Panc1 (cell line): ENCODE measurements around the gene CDK12. TPM values are rescaled to one million over a fixed set of nuclear protein-coding genes. Genes with fewer than 3 reads are reported as not detected.

Experiments
- ATAC-seq: fragments of 200-7000 bp; cut with Tn5 transposase; 2 replicates; pipeline ENCODE4 v1.9.1; 2020; ENCODE audit warnings: mild to moderate bottlenecking, moderate library complexity
- BruUV-seq: library from RNA; stranded (reverse); fragments of 400-500 nt; replicated peaks from 2 replicates; lab custom pipeline; 2021; lab: Mats Ljungman, UMichigan
- CTCF ChIA-PET: fragments of 300-600 bp; sonication (Branson Sonifier 250); formaldehyde crosslinking; loops from one replicate; lab custom pipeline; 2022; ENCODE audit warnings: antibody characterized with exemption; lab: Charles Lee
- POLR2A ChIA-PET: fragments of 300-600 bp; sonication (Branson Sonifier 250); formaldehyde crosslinking; loops from one replicate; lab custom pipeline; 2022; ENCODE audit warnings: antibody characterized with exemption; lab: Charles Lee
- DNase-seq: peaks from one replicate; pipeline ENCODE4 v3.0.0-alpha.2; 2010; ENCODE audit warnings: low read depth, low spot score
- H3K27ac ChIP-seq: 2 replicates; pipeline ENCODE4 v1.5.1; 2011; ENCODE audit warnings: mild to moderate bottlenecking, low read length, inconsistent platforms
- H3K27me3 ChIP-seq: fragments of 200-500 bp; sonication (Bioruptor generic); 2 replicates; pipeline ENCODE4 v1.6.0; 2014; ENCODE audit warnings: low read length, inconsistent platforms; ENCODE audit not compliant: control insufficient read depth, insufficient read depth
- H3K36me3 ChIP-seq: fragments of 200-500 bp; sonication (Bioruptor generic); 2 replicates; pipeline ENCODE4 v1.5.1; 2014; ENCODE audit warnings: inconsistent platforms, mild to moderate bottlenecking, low read length, moderate library complexity; ENCODE audit not compliant: control insufficient read depth, insufficient read depth
- H3K4me1 ChIP-seq: 2 replicates; pipeline ENCODE4 v1.5.1; 2011; ENCODE audit warnings: inconsistent platforms, mild to moderate bottlenecking, low read length, moderate library complexity; ENCODE audit not compliant: control insufficient read depth, insufficient read depth
- H3K4me3 ChIP-seq, 2 experiments: 2 replicates each; pipeline ENCODE4 v1.5.1; 2011 to 2012; ENCODE audit warnings: low read depth in 2 of 2, low read length in 2 of 2, mild to moderate bottlenecking in 2 of 2, inconsistent platforms in 1 of 2, moderate library complexity in 1 of 2
- H3K9me3 ChIP-seq: fragments of 200-500 bp; sonication (Bioruptor generic); 2 replicates; pipeline ENCODE4 v1.5.1; 2014; ENCODE audit warnings: low read depth, mild to moderate bottlenecking, inconsistent platforms, low read length, moderate library complexity; ENCODE audit not compliant: control insufficient read depth, insufficient read depth
- POLR2AphosphoS5 ChIP-seq: IDR thresholded peaks from 2 replicates; pipeline ENCODE4 v1.6.1; 2012; ENCODE audit warnings: mild to moderate bottlenecking, low read depth, low read length, moderate library complexity
- REST ChIP-seq, 2 experiments: IDR thresholded peaks; 2 replicates each; pipeline ENCODE4 v1.6.1; 2011 to 2012; ENCODE audit warnings: low read depth in 2 of 2, control low read depth in 1 of 2, low read length in 1 of 2, mild to moderate bottlenecking in 1 of 2, moderate library complexity in 1 of 2; ENCODE audit not compliant: insufficient read depth in 1 of 2
- SIN3A ChIP-seq: IDR thresholded peaks from 2 replicates; pipeline ENCODE4 v1.6.1; 2012; ENCODE audit warnings: low read depth, mild to moderate bottlenecking, low read length, moderate library complexity, borderline replicate concordance; ENCODE audit not compliant: insufficient read depth
- TCF7L2 ChIP-seq: IDR thresholded peaks from 2 replicates; pipeline ENCODE4 v1.6.1; 2011; ENCODE audit warnings: mild to moderate bottlenecking, low read depth, low read length, inconsistent platforms
- in situ Hi-C: cut with HindIII; loops from 2 replicates; pipeline ENCODE4 v1.10.0; 2016; ENCODE audit warnings: low sequenced_read_pairs, low pct_unique_long_range_greater_than_20kb
- intact Hi-C: fragments of 100-400 bp; cut with micrococcal nuclease; formaldehyde crosslinking; loops from one replicate; pipeline ENCODE4 v1.10.0; 2022; ENCODE audit not compliant: unreplicated experiment
- total RNA-seq: library from RNA; stranded (reverse); gene quantifications from one replicate; pipeline ENCODE4 v1.2.1, GENCODE V29; 2021; ENCODE audit not compliant: unreplicated experiment
- TF ChIP-seq, protein P1 (sequence below): fragments of 450-650 bp; IDR thresholded peaks from 2 replicates; pipeline ENCODE4 v1.5.1; 2017; ENCODE audit warnings: mild to moderate bottlenecking

The CDK12 gene
- total RNA-seq, 1 experiment from 2014 or later, result 57.8 TPM

- POLR2A ChIA-PET, result no interaction called here
- no peaks in the 10 kb centered on the region for H3K4me1 ChIP-seq
- H3K4me3 ChIP-seq, result no peak overlapping the region
- H3K27ac ChIP-seq, result no peak overlapping the region
- CTCF ChIA-PET, result no interaction called here
- H3K36me3 ChIP-seq, result no peaks in the 10 kb centered on the region
- intact Hi-C loops (no loop called here), in situ Hi-C loops (no loop called here)
- no peaks in the 10 kb centered on the region for H3K9me3 ChIP-seq
- H3K27me3 ChIP-seq, result no peaks in the 10 kb centered on the region
- TF ChIP-seq, protein P1, sequence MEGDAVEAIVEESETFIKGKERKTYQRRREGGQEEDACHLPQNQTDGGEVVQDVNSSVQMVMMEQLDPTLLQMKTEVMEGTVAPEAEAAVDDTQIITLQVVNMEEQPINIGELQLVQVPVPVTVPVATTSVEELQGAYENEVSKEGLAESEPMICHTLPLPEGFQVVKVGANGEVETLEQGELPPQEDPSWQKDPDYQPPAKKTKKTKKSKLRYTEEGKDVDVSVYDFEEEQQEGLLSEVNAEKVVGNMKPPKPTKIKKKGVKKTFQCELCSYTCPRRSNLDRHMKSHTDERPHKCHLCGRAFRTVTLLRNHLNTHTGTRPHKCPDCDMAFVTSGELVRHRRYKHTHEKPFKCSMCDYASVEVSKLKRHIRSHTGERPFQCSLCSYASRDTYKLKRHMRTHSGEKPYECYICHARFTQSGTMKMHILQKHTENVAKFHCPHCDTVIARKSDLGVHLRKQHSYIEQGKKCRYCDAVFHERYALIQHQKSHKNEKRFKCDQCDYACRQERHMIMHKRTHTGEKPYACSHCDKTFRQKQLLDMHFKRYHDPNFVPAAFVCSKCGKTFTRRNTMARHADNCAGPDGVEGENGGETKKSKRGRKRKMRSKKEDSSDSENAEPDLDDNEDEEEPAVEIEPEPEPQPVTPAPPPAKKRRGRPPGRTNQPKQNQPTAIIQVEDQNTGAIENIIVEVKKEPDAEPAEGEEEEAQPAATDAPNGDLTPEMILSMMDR, result no peak
- TF ChIP-seq POLR2AphosphoS5, result no peak
- no peak for TF ChIP-seq SIN3A
- no peak for TF ChIP-seq TCF7L2
- no peak for TF ChIP-seq REST (IDR thresholded peaks at IDR 0.05; ENCODE audit: insufficient read depth in 1 of 2, low read depth in 2 of 2, low read length in 1 of 2)
- no TSS peak for BruUV-seq
- no peak for DNase-seq
- ATAC-seq, result no peak
These were observed 101.7 kb downstream of the CDK12 start for GRCh38 chr17:39562976-39563375.

GRCh38 chr17:39563476-39563875, 102.2 kb downstream of the CDK12 start:
- BruUV-seq, result no TSS peak
- no peaks in the 10 kb centered on the region for H3K9me3 ChIP-seq
- ATAC-seq (no peak), DNase-seq (no peak)
- H3K36me3 ChIP-seq, result no peaks in the 10 kb centered on the region
- ChIA-PET CTCF (no interaction called here), POLR2A (no interaction called here)
- TF ChIP-seq, protein P1, result no peak
- TF ChIP-seq POLR2AphosphoS5 (no peak), SIN3A (no peak), TCF7L2 (no peak), REST (IDR thresholded peaks at IDR 0.05; ENCODE audit: insufficient read depth in 1 of 2, low read depth in 2 of 2, low read length in 1 of 2) (no peak)
- intact Hi-C loops (no loop called here), in situ Hi-C loops (no loop called here)
- no peaks in the 10 kb centered on the region for H3K4me1 ChIP-seq
- no peak overlapping the region for H3K4me3 ChIP-seq
- H3K27ac ChIP-seq, result no peak overlapping the region
- H3K27me3 ChIP-seq, result no peaks in the 10 kb centered on the region
